NCI-H1092 treated with DMSO at 0.1 percent for 48 hours (cell line): ENCODE data around the gene PRAMEF4.
"Not testable (repeated sequence)": the region's sequence is repeated elsewhere in the genome, so short reads cannot be mapped to it uniquely, and the experiment has no call there.

Source experiments
- DNase-seq: peaks from one replicate; lab custom pipeline; 2025; lab: John Stamatoyannopoulos, UW

Gene PRAMEF4

DNA sequence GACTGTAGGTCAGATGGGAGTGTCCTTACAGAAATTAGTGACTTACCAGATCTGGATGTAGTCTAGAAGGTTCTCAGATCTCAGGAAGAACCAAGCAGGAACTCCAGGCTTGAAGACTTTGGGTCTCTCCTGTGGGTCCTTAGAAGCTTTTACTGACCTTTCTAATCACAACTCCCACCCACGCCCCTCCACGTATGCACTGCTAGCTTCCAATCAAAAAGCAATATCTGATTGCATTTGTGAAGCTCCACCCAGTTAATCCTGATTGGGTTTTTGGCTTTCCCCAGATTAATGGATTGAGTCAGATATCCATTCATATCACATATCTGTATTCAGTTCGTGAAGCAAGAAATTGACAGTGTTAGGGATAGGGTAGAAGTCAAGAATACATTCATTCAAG, at the start of gene PRAMEF4:
Gene PRAMEF4, minus strand, starts transcription at position 101 of the 400 bp plus-strand sequence. CDS start 2,807 bp downstream, outside the sequence.
- not testable (repeated sequence) for DNase-seq

DNA sequence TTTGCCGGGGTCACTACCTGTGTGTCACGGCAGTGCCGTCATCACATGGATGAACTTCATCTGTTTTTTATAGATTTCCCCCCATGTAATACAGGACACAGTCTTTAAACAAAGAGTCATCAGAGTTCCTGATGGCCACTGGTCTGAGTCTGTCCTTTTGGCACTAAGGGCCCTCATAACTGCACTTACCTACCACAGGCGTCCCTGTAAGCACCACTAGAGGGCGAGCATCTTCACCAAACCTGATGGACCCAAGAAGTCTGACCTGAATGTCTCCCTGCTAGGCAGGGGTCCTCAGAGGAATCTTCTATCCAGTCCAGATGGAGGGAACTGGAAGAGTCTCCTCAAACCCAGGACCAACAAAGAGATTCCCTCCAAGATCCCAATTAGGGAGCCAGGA, 38.4 kb upstream of the PRAMEF4 start:
- DNase-seq: not testable (repeated sequence)

DNA sequence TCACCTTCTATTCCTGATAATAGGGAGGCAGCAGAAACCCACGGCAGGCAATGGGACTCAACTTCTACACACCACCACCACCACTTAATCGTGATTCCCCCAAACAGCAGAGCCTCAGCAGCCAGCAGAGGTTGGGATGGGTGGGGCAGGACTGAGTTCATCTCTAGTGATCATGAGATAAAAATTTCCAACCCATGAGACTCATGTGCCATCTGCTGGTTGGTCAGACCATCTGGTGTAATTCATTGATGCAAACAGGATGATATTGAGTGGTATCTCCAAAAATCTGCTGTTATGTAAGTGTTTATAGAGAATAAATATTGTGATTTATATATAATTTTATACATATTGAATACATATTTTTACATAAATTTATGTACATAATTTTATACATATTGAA, 35.7 kb upstream of the PRAMEF4 start:
- DNase-seq: not testable (repeated sequence)

DNA sequence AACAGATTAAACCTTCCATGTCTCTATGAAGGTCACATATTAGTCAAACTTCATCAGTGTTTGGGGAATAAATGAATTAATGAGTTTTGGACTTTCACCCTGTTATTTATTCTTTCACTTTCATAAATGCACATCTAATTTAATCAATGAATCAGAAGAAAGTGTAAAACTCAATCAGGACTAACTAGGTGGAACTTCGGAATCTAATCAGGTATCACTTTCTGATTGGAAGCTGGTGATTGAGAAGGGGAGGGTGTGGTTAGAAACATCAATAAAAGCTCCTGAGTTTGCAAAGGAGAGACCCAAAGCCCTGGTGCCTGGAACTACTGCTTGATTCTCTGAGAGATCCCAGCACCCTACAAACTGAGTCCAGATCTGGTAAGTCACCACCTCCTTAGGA, 30.3 kb upstream of the PRAMEF4 start, which contains the start of gene PRAMEF7:
Gene PRAMEF7, plus strand, starts transcription at position 301 of the 400 bp plus-strand sequence. CDS start 1,083 bp downstream, outside the sequence.
- not testable (repeated sequence) for DNase-seq

DNA sequence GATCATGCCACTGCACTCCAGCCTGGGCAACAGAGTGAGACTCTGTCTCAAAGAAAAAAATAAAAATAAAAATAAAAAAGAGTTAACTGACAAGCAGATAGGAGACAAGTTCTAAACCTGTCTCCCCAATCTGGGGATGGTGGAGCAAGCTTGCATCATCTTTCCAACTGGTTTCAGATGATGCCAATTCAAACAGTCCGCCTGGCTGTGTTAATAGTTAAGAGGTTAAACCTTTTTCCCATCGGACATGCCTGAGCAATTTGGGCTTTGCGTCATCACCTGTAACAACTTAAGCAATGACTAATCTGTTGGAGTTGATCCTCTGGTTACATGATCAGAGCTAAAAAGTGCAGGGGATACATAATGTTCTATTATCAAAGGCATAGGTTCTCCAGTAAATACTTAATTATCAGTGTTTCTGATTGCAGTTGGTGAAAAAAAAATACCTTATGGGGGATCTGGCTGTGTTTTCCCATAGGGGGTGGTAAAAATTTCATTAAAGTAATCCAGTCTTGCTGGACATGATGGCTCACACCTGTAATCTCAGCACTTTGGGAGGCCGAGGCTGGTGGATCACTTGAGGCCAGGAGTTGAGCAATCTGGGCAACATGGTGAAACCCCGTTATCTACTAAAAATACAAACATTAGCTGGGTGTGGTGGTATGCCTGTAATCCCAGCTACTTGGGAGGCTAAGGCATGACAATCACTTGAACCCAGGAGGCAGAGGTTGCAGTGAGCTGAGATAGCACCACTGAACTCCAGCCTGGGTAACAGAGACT, 18.0 kb upstream of the PRAMEF4 start:
- DNase-seq: not testable (repeated sequence)

DNA sequence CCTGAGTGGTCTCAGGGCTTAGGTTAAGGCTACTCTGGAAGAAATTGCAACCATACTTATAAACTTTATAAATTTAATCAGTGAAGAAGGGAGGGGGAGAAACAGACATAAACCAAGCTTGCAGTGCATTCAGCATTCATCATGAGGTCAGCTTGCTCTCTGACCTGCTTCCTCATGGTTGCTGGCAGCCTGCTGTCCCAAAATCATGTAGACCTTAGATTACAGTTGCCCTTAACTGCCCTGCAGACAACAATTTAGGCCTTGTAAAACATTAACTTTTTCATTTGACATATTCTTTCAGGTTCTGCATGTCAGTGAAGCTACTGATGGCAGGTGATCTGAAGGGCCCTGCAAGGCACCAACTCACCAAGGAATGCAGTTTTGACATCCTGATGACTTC, 13.2 kb upstream of the PRAMEF4 start:
- not testable (repeated sequence) for DNase-seq

DNA sequence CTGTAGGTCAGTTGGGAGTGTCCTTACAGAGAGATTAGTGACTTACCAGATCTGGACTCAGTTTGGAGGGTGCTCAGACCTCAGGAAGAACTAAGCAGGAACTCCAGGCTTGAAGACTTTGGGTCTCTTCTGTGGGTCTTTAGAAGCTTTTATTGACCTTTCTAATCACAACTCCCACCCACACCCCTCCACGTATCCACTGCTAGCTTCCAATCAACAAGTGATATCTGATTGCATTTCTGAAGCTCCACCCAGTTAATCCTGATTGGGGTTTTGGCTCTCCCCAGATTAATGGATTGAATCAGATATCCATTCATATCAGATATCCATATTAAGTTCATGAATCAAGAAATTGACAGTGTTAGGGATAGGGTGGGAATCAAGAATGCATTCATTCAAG, 12.2 kb upstream of the PRAMEF4 start, which contains the start of gene PRAMEF10:
Gene PRAMEF10, minus strand, starts transcription at position 101 of the 400 bp plus-strand sequence. CDS start 2,423 bp downstream, outside the sequence.
- not testable (repeated sequence) for DNase-seq

DNA sequence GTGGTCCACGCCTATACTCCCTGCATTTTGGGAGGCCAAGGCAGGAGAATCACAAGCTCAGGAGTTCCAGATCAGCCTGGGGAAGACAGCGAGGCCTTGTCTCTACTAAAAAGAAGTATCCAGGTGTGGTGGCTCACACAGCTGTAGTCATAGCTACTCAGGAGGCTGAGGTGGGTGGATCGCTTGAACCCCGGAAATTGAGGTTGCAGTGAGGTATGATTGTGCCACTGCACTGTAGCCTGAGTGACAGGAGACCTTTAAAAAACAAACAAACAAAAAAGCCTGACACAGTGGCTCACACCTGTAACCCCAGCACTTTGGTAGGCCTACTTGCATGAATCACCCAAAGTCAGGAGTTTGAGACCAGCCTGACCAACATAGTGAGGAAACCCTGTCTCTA, 7.5 kb downstream of the PRAMEF4 start:
- not testable (repeated sequence) for DNase-seq

DNA sequence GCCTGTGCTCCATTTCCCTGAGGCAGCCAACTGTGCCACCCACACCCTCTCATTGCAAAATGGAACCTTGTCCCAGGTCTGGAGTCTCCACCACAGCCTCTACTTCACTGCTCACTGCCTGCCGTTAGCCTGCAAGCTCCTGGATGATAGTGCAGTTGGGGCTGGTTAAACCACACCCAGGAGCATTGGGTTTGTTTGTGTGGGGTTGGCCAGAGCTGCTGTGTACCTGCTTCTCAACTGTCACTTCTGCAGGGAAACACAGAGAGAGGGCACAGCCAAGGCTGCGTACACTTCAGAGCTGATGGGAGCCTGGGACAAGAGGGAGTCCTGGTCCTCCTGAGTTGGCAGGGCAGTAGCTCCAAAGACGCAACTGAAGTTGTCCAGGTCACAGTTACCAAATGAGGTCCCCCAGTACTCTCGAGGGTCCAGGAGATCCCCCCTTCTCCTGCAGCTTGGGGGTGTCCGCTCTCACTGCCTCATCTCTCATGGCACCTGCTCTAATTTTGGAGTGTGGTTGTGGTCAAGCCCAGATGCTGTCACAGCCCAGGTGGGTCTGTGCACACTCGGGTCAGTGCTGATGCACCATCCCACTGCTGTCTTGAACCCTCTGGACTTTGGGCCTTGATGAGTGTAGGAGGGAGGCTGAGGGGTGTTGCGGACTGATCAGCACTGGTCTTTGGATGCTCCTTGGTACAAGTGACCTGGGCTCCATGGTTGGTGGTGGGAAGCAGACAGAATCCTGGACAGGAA, 22.7 kb downstream of the PRAMEF4 start:
- DNase-seq: not testable (repeated sequence)

DNA sequence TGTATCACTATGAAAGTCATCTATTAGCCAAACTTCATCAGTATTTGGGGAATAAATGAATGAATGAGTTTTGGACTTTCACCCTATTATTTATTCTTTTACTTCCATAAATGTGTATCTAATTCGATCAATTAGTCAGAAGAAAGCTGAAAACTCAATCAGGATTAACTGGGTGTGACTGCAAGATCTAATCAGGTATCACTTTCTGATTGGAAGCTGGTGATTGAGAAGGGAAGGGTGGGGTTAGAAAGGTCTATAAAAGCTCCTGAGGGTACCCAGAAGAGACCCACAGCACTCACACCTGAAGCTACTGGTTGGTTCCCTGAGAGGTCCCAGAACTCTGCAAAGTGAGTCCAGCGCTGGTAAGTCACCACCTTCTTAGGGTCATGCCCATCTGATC, 29.2 kb downstream of the PRAMEF4 start, which contains the start of gene PRAMEF2:
Gene PRAMEF2, plus strand, starts transcription at position 301 of the 400 bp plus-strand sequence. CDS start 1,924 bp downstream, outside the sequence.
- not testable (repeated sequence) for DNase-seq

DNA sequence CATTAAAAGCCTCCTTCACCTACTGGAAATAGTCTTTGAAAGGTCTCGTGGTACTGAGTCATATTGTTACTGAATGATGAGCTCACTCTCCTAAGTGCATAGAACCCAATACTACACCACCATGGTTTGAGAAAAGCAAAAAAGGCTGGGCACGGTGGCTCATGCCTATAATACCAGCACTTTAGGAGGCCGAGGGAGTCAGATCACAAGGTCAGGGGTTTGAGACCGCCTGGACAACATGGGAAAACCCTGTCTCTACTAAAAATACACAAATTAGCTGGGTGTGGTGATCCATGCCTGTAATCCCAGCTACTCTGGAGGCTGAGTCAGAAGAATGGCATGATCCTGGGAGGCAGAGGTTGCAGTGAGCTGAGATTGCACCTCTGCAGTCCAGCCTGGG, 34.2 kb downstream of the PRAMEF4 start:
- DNase-seq: no peak

DNA sequence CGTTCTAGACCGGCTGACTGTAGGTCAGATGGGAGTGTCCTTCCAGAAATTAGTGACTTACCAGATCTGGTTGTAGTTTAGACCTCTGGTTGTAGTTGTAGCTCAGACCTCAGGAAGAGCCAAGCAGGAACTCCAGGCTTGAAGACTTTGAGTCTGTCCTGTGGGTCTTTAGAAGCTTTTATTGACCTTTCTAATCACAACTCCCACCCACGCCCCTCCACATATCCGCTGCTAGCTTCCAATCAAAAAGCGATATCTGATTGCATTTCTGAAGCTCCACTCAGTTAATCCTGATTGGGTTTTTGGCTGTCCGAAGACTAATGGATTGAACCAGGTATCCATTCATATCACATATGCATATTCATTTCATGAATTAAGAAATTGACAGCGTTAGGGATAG, 37.4 kb downstream of the PRAMEF4 start, which contains the start of gene HNRNPCL1:
Gene HNRNPCL1, minus strand, starts transcription at position 101 of the 400 bp plus-strand sequence. CDS start 431 bp downstream, outside the sequence.
- DNase-seq: not testable (repeated sequence)

DNA sequence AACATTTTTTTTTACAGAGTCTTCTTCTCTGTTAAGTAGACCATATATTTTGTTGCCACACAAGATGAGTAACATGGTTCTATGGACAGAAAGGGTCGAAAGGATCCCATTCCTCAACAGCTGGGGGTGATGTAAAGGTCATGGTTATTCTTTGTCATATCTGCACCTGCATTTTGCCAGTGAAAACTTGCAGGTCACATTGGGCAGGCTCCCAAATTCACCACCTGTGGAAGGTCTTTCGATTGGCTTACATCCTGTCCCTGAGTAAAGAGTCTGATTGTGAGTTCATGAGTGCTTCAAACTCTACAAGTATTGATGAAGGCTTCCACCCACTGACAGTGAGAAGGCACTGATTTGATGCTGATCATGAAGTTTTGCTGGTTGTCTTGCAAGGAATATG, 52.8 kb downstream of the PRAMEF4 start:
- DNase-seq: not testable (repeated sequence)

DNA sequence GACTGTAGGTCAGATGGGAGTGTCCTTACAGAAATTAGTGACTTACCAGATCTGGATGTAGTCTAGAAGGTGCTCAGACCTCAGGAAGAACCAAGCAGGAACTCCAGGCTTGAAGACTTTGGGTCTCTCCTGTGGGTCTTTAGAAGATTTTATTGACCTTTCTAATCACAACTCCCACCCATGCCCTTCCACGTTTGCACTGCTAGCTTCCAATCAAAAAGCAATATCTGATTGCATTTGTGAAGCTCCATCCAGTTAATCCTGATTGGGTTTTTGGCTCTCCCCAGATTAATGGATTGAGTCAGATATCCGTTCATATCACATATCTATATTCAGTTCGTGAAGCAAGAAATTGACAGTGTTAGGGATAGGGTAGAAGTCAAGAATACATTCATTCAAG, 54.7 kb downstream of the PRAMEF4 start, which contains the start of gene PRAMEF11:
Gene PRAMEF11, minus strand, starts transcription at position 101 of the 400 bp plus-strand sequence. CDS start 2,621 bp downstream, outside the sequence.
- not testable (repeated sequence) for DNase-seq
